Neural cell (in vitro differentiated cells): ENCODE data around the gene TEDC1. TPM values are rescaled to one million over a fixed set of nuclear protein-coding genes. Genes with fewer than 3 reads are reported as not detected.

Experiments
- H2AFZ ChIP-seq: fragments of 200-600, 300-800 bp; sonication (generic), shearing (Covaris generic); 2 replicates; pipeline ENCODE4 v1.6.0; 2014; ENCODE audit warnings: low read depth, mild to moderate bottlenecking, antibody characterized with exemption, low read length, moderate library complexity
- H3F3A ChIP-seq: fragments of 200-600 bp; shearing (Covaris generic); 2 replicates; pipeline ENCODE4 v1.6.1; 2016; ENCODE audit warnings: mild to moderate bottlenecking, moderate library complexity, mixed read lengths, antibody characterized with exemption, low read length; ENCODE audit not compliant: insufficient read depth, poor library complexity, severe bottlenecking
- H3K27ac ChIP-seq: fragments of 200-600, 300-800 bp; sonication (generic), shearing (Covaris generic); 2 replicates; pipeline ENCODE4 v1.5.1; 2014; ENCODE audit warnings: mild to moderate bottlenecking, low read length, moderate library complexity
- H3K27me3 ChIP-seq: fragments of 300-800, 200-600 bp; sonication (generic), shearing (Covaris generic); 2 replicates; pipeline ENCODE4 v1.6.0; 2014; ENCODE audit warnings: mild to moderate bottlenecking, low read depth, low read length, moderate library complexity; ENCODE audit not compliant: insufficient read depth
- H3K36me3 ChIP-seq: fragments of 300-800, 200-600 bp; sonication (generic), shearing (Covaris generic); 2 replicates; pipeline ENCODE4 v1.5.1; 2014; ENCODE audit warnings: mild to moderate bottlenecking, antibody characterized with exemption, low read length, moderate library complexity; ENCODE audit not compliant: insufficient read depth
- H3K4me2 ChIP-seq: fragments of 300-800, 200-600 bp; sonication (generic), shearing (Covaris generic); 2 replicates; pipeline ENCODE4 v1.6.0; 2014; ENCODE audit warnings: mild to moderate bottlenecking, low read length
- H3K4me3 ChIP-seq: fragments of 300-800, 200-600 bp; sonication (generic), shearing (Covaris generic); 2 replicates; pipeline ENCODE4 v1.5.1; 2014; ENCODE audit warnings: mild to moderate bottlenecking, low read length, moderate library complexity
- H3K79me2 ChIP-seq: fragments of 200-600 bp; shearing (Covaris generic); replicated peaks from 2 replicates; pipeline ENCODE4 v1.6.0; 2014; ENCODE audit warnings: mild to moderate bottlenecking, low read length, moderate library complexity; ENCODE audit not compliant: insufficient read depth
- H3K9ac ChIP-seq: fragments of 300-800, 200-600 bp; sonication (generic), shearing (Covaris generic); 2 replicates; pipeline ENCODE4 v1.6.1; 2016; ENCODE audit warnings: mild to moderate bottlenecking, low read length, mixed read lengths
- H3K9me2 ChIP-seq: fragments of 200-600 bp; shearing (Covaris generic); 2 replicates; pipeline ENCODE4 v1.6.1; 2016; ENCODE audit warnings: mild to moderate bottlenecking, low read length, mixed read lengths; ENCODE audit not compliant: insufficient read depth
- H3K9me3 ChIP-seq: fragments of 200-600, 300-800 bp; sonication (generic), shearing (Covaris generic); 2 replicates; pipeline ENCODE4 v1.6.1; 2016; ENCODE audit warnings: mild to moderate bottlenecking, mixed run types, low read length, moderate library complexity, mixed read lengths
- H4K20me1 ChIP-seq: fragments of 200-600 bp; shearing (Covaris generic); 2 replicates; pipeline ENCODE4 v1.6.1; 2016; ENCODE audit warnings: mild to moderate bottlenecking, mixed run types; ENCODE audit not compliant: insufficient read depth
- EP300 ChIP-seq: fragments of 450-650 bp; conservative IDR thresholded peaks from 2 replicates; pipeline ENCODE4 v1.6.1; 2014; ENCODE audit warnings: antibody characterized with exemption, mild to moderate bottlenecking, moderate library complexity; ENCODE audit not compliant: poor library complexity, severe bottlenecking
- MXI1 ChIP-seq: fragments of 450-650 bp; conservative IDR thresholded peaks from 2 replicates; pipeline ENCODE4 v1.6.1; 2014; ENCODE audit warnings: antibody characterized with exemption, mild to moderate bottlenecking; ENCODE audit not compliant: poor library complexity, severe bottlenecking
- POLR2AphosphoS5 ChIP-seq: IDR thresholded peaks from 2 replicates; pipeline ENCODE4 v1.6.1; 2012
- RAD21 ChIP-seq: fragments of 450-650 bp; conservative IDR thresholded peaks from 2 replicates; pipeline ENCODE4 v1.6.1; 2014; ENCODE audit warnings: antibody characterized with exemption, mild to moderate bottlenecking, moderate library complexity
- SMC3 ChIP-seq: fragments of 450-650 bp; conservative IDR thresholded peaks from 2 replicates; pipeline ENCODE4 v1.6.1; 2014; ENCODE audit warnings: antibody characterized with exemption, mild to moderate bottlenecking, moderate library complexity; ENCODE audit not compliant: poor library complexity
- TAF1 ChIP-seq: IDR thresholded peaks from 2 replicates; pipeline ENCODE4 v1.6.1; 2012; ENCODE audit warnings: low read depth
- polyA plus RNA-seq: library from polyadenylated mRNA; depleted of rRNA; stranded (reverse); fragments of >200 nt; gene quantifications from 2 replicates; pipeline ENCODE4 v1.2.3, GENCODE V29; 2014
- TF ChIP-seq, protein P1 (sequence below): fragments of 450-650 bp; IDR thresholded peaks from 2 replicates; pipeline ENCODE4 v1.5.1; 2014; ENCODE audit warnings: antibody characterized with exemption, mild to moderate bottlenecking, moderate library complexity; ENCODE audit not compliant: poor library complexity, severe bottlenecking
- TF ChIP-seq, protein P2 (sequence below): IDR thresholded peaks from 2 replicates; pipeline ENCODE4 v1.6.1; 2012; ENCODE audit warnings: borderline replicate concordance

TEDC1 gene
- polyA plus RNA-seq, 1 donor from 2014 or later = 18.9 TPM

DNA sequence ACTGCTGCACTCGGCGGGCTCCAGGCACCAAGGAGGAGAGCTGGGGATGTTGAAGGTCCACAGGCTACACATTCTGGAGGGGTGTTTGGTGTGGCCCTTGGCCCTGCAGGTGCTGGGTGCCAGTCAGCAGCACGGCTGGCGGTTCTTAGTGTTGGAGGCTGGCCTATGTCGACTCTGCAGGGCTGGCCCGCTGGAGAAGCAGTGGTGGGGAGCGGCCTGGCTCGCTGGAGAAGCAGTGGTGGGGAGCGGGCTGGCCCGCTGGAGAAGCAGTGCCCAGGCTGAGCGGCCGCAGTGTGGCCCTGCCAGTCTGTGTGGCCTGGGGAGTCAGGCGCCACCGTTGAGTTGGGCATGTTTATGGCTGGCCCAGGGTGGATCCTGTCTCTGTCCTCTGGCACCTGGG, 44.1 kb upstream of the TEDC1 start:
- Histone ChIP-seq H3K36me3 (no peaks in the 10 kb centered on the region), H4K20me1 (no peaks in the 10 kb centered on the region), H3F3A (no peaks in the 10 kb centered on the region), H2AFZ (no peak overlapping the region), H3K9me2 (no peaks in the 10 kb centered on the region), H3K79me2 (no peaks in the 10 kb centered on the region), H3K27ac (no peak overlapping the region), H3K27me3 (no peaks in the 10 kb centered on the region), H3K4me3 (no peak overlapping the region), H3K9ac (no peak overlapping the region), H3K9me3 (no peaks in the 10 kb centered on the region), H3K4me2 (no peak overlapping the region)
- no peak for TF ChIP-seq SMC3
- TF ChIP-seq POLR2AphosphoS5 = no peak
- TF ChIP-seq, protein P1, sequence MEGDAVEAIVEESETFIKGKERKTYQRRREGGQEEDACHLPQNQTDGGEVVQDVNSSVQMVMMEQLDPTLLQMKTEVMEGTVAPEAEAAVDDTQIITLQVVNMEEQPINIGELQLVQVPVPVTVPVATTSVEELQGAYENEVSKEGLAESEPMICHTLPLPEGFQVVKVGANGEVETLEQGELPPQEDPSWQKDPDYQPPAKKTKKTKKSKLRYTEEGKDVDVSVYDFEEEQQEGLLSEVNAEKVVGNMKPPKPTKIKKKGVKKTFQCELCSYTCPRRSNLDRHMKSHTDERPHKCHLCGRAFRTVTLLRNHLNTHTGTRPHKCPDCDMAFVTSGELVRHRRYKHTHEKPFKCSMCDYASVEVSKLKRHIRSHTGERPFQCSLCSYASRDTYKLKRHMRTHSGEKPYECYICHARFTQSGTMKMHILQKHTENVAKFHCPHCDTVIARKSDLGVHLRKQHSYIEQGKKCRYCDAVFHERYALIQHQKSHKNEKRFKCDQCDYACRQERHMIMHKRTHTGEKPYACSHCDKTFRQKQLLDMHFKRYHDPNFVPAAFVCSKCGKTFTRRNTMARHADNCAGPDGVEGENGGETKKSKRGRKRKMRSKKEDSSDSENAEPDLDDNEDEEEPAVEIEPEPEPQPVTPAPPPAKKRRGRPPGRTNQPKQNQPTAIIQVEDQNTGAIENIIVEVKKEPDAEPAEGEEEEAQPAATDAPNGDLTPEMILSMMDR = no peak
- TF ChIP-seq RAD21 = no peak
- TF ChIP-seq MXI1 = no peak
- TF ChIP-seq, protein P2, sequence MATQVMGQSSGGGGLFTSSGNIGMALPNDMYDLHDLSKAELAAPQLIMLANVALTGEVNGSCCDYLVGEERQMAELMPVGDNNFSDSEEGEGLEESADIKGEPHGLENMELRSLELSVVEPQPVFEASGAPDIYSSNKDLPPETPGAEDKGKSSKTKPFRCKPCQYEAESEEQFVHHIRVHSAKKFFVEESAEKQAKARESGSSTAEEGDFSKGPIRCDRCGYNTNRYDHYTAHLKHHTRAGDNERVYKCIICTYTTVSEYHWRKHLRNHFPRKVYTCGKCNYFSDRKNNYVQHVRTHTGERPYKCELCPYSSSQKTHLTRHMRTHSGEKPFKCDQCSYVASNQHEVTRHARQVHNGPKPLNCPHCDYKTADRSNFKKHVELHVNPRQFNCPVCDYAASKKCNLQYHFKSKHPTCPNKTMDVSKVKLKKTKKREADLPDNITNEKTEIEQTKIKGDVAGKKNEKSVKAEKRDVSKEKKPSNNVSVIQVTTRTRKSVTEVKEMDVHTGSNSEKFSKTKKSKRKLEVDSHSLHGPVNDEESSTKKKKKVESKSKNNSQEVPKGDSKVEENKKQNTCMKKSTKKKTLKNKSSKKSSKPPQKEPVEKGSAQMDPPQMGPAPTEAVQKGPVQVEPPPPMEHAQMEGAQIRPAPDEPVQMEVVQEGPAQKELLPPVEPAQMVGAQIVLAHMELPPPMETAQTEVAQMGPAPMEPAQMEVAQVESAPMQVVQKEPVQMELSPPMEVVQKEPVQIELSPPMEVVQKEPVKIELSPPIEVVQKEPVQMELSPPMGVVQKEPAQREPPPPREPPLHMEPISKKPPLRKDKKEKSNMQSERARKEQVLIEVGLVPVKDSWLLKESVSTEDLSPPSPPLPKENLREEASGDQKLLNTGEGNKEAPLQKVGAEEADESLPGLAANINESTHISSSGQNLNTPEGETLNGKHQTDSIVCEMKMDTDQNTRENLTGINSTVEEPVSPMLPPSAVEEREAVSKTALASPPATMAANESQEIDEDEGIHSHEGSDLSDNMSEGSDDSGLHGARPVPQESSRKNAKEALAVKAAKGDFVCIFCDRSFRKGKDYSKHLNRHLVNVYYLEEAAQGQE = no peak
- TF ChIP-seq TAF1 = no peak

DNA sequence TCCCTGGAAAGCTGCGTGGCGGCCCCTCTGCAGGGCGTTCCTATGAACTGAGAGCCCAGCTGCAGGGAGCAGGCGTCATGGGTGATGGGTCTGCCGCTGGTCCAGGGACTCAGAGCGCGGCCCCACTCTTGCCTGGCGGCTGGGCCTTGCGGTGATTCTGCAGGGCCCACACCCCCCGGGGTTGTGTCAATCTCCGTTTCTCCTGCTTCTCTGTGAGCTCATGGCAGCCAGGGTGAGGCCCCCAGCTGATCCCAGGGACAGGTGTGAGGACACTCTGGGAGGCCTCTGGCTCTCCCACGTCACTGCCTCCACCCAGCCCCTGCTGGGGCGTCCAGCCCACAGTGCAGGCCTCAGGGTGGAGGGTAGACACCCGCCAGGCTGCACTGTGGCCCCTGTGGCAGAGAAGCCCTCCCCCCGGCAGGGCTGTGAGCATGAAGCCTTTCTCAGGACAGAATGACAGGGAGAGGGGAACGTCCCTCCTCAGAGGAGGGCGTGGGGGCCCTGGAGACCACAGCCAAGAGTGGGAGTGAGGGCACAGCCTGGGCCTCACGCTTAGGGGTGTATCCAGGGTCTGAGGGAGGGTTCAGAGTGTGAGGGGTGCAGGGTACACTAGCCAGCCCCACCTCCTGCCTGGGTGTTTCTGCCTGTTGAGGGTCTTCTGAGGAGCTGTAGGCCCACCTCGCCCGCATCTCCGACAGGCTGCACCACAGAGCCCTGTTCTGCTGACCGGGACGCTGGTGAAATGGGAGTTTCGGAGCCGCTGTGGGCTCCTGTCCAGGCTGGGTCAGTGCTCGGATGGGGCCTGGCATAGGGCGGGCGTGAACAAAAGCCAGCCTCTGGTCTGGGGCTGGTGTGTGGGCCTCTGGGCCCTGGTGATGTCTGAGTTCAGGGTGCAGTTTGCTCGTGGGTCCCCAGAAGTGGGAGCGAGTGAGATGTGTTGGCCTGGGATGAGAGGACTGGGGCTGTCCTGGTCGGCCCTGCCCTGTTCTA, 43.1 kb upstream of the TEDC1 start:
- no peaks in the 10 kb centered on the region for H3K79me2 ChIP-seq
- H3K9me3 ChIP-seq = no peaks in the 10 kb centered on the region
- TF ChIP-seq, protein P1 = no peak
- TF ChIP-seq EP300 = no peak
- no peak for TF ChIP-seq MXI1
- no peaks in the 10 kb centered on the region for H3K27me3 ChIP-seq
- H3K27ac ChIP-seq = no peak overlapping the region
- H2AFZ ChIP-seq = no peak overlapping the region
- no peaks in the 10 kb centered on the region for H4K20me1 ChIP-seq
- no peak overlapping the region for H3K4me3 ChIP-seq
- H3K9ac ChIP-seq = no peak overlapping the region
- no peaks in the 10 kb centered on the region for H3K9me2 ChIP-seq
- H3K36me3 ChIP-seq = no peaks in the 10 kb centered on the region
- no peaks in the 10 kb centered on the region for H3F3A ChIP-seq
- H3K4me2 ChIP-seq = no peak overlapping the region
